ENCODE measurements around the gene LUZP2.

Gene LUZP2

GRCh38 chr11:24636291-24636629, 139.4 kb downstream of the LUZP2 start:
- DNase-seq, result no peak

GRCh38 chr11:24637520-24637919, 140.7 kb downstream of the LUZP2 start:
- DNase-seq, result no peak

- DNase-seq, result no peak
Measured at GRCh38 chr11:24642648-24643047, 145.8 kb downstream of the LUZP2 start.

- DNase-seq, result no peak
Measured at GRCh38 chr11:24645563-24645962, 148.7 kb downstream of the LUZP2 start.

DNA sequence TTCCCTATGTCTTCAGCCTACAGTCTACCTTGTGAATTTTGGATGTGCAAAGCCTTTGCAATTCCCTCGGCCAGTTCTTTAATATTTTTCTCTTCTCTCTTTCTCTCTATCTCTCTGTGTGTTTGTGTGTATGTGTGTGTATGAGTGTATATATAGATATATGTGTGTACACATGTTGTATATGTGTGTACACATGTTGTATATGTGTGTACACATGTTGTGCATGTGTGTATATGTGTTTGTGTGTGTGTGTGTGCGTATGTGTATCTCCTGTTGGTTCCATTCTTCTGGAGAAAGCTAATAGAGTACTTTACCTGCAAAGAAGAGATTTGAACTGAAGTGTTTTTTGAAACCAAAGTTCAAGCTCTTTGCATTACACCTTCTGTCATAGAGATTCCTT, 155.0 kb downstream of the LUZP2 start:
- DNase-seq, result no peak

GRCh38 chr11:24653901-24654300, 157.0 kb downstream of the LUZP2 start:
- no peak for DNase-seq

DNA sequence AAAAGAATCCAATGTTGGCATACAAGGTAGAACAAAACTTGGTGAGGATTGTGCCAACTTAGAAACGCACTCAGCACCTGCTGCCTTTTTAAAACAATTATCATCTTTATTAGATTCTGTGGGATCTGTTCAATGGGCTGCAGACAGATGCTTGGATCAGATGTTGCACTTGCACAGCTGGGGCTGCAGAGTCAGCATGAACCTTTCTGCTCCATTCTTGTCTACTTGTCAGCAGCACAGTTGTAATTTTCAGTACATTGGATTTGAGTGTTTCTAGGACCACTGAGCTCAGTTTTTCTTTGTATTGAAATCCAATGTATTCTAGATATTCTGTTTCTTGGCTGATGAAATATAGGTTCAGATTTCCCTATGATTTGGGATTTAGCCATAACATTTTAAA, 164.5 kb downstream of the LUZP2 start:
- DNase-seq, result no peak

GRCh38 chr11:24664399-24664798, 167.5 kb downstream of the LUZP2 start:
- no peak for DNase-seq

DNA sequence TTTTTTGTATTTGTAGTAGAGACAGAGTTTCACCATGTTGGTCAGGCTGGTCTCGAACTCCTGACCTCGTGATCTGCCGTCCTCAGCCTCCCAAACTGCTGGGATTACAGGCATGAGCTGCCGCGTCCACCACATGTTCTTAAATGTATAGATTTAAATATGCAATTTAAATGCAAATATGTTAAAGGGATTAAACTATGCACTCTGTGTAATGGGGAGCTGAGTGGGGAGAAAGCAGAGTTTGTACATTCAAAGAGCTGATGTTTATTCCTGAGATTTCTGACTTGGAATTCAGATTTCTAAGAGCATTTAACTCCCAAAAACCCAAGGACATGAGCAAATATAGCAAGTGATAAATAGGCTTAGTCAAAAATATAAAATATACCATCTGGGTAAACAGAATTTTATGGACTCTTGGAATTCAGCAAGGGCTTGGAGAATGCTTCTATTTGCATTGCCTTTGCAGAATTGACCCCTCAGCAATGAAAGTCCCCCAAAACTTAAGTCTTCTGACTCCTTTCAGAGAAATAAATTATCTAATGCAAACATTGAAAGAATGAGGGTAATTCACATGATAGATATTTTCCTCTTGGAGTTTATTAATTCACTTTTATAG, 170.6 kb downstream of the LUZP2 start:
- no peak for DNase-seq

DNA sequence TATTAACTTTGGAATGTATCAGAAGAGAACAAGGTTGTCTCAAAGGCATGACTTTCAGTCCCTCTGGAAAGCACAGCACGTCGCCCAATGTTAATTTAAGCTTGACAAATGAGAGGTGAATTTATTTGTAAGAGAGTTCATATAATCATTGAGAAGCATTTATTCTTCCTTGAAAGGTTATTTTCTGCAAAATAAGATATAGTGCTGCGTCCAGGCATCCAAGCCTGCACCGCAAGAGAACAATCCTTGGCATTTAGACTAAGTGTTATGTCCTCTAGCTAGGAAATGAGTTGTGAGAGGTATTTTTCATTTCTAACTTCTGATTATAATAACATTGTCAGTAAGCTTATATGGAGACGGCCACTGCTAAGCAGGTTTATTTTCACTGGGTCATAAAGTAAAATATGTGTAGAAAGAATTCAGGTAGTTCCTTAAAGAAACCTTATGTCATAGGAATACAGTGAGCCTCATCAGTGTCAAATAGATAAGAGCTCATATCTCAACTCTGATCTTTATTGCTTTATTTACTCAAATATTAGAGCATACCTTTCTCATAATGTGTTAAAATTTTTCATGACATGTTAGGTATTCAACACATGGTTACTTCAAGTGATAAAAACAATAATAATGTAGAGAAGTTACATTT, 182.0 kb downstream of the LUZP2 start:
- DNase-seq, result no peak

DNA sequence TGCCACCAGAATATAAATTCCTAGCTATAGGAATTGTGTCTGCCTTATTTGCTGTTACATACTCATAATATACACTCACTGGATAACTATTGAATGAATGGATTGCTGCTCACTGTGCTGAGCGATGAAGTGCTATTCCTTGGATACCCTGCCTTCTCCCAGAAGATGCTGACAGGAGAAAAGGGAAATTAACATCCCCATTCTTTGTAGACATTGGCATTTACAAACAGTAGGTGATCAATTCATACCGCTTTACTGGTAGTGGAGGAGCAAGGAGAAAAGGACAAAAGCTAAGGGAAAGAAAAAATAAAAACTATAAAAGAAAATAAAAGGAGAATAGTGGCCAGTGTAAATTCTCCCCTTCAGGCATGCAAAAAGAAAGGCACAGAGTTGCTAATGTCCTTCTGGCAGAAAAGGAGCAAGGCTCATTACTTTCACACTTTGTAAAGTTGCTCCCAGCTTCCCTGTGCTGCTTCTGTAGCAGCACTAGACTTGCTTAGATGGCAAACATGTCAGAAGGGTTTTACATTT, 183.0 kb downstream of the LUZP2 start:
- DNase-seq, result no peak

DNA sequence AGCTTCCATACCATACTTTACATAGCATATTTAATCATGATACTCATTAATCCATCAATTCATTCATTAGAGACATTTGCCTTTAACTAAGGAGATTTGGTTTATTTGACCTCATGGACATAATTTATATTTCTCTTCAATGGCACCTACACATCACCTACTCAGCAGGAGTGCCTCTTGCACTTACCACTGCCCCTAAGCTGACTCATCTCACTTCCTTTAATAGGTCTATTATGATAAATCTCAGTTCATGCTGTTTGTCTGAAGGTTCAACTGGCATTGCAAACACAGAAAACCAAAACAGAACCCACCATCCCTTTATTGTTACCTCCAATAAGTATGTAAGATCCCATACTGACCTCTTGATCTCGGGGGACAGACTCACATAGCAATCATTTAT, 186.7 kb downstream of the LUZP2 start:
- no peak for DNase-seq

- no peak for DNase-seq
Measured at GRCh38 chr11:24685821-24686220, 189.0 kb downstream of the LUZP2 start.

DNA sequence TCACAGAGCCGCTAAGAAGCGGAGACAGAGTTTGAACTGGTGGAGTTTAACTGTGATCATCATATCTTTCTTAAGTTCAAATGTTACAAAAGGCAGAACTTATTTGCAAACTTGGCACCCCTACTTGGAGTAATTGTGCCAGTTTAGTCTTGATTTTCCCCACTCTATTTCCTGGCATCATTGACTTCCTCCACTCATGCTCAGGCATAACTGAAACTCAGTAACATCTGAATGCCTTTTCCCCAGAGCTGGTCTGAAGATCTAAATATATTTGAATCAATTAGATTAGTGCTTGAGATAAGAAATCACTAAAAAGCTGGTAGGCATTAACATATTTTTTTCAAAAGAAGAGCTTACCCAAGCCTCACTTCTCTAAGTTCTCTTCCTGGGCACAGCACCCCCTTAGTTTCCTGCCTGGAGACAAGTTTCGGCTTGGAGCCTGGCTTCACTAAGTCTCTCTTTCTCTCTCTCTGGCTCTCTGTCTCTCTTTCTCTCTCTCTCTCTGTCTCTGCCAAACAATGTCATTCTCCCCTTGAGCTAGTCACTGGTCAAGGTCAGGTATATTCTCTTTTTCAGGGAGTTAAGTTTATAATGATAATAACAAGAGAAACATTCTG, 190.8 kb downstream of the LUZP2 start:
- DNase-seq, result no peak

DNA sequence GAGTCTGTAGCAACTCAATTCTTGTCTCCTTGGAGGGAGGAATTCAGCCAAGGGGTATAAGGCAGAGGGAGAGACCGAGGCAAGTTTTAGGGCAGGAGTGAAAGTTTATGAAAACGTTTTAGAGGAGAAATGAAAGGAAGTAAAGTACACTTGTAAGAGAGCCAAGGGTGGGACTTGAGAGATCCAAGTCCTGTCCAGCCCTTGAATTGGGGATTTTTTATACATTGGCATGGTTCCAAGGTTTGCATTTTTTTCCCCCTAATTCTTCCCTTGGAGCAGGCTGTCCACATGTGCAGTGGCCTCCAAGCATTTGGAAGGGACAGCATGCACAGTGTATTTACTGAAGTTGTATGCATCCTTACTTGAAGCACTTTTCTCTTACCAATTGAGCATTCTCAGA, 192.1 kb downstream of the LUZP2 start:
- no peak for DNase-seq

DNA sequence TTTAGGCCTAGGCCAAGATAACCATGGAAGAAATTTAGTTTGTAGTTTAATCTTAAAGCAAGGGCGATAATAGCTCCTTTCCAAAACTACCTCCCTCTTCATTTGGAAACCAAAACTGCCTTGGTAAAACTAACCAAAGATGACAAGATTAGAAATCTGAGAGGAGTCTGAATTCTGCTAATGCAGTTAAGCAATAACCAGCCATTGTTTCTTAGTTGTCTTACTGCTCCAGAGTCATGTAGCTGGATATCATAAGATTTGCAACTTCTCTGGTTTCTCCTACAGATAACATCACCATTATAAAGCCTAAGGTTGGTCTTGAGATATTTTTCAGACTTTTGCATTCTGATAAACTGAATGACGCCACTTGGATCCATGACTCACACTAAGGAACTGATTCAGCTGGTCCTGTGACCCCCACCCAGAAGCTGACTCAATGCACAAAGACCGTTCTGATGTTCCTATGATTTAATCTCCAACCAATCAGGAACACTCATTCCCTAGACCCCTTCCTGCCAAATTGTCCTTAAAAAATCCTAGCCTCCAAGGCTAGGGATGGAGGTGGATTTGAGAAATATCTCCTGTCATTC, 200.8 kb downstream of the LUZP2 start:
- DNase-seq, result no peak

DNA sequence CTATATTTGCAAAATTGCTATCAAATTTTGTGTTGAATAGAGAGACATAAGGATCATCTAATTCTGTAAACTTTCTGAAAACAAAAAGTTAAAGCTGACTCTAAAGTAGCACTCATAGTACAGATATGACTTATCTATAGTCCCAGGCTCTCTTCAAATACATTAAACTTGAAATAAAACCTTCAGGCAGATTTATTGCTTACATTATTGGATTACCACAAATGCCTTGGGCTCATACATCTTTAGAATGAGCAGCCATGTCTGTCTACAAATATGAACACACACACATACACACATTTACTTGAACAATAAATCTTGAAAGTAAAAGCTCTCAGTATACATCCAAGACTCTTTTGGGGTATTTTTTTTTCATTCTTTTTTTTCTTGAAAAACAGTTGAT, 207.9 kb downstream of the LUZP2 start:
- DNase-seq, result no peak

- no peak for DNase-seq
Measured at GRCh38 chr11:24705474-24705873, 208.6 kb downstream of the LUZP2 start.

- DNase-seq, result no peak
Measured at GRCh38 chr11:24708616-24709015, 211.8 kb downstream of the LUZP2 start.

DNA sequence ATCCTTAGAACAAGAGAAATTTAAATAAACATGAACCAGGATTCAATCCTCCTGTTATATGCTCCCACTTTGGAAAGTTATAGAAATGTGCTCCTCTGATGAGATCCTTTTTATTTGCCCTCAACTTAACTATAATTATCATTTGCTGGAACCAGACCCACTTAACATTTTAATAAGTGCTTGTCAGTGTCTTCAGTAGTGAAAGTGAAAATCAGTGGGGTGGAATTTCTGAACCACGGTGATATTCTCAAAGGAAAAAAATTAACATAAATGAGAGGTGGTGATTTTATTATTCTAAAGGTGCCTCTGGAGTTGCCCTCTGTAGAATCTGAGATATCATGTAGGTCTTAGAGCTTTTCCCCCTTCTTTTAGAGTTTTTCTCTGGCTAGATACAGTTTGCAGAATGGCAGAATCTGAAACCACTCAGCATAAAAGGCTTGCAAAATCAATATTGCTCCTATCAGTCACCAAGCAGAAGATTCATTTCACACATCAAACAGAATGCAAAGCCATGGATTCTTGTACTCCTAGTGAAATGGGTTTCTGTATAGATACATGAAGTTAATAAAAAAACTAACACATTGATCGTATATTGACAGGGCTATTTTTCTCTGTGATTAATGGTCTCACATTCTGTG, 213.2 kb downstream of the LUZP2 start:
- no peak for DNase-seq

GRCh38 chr11:24714601-24715000, 217.7 kb downstream of the LUZP2 start:
- DNase-seq, result no peak

DNA sequence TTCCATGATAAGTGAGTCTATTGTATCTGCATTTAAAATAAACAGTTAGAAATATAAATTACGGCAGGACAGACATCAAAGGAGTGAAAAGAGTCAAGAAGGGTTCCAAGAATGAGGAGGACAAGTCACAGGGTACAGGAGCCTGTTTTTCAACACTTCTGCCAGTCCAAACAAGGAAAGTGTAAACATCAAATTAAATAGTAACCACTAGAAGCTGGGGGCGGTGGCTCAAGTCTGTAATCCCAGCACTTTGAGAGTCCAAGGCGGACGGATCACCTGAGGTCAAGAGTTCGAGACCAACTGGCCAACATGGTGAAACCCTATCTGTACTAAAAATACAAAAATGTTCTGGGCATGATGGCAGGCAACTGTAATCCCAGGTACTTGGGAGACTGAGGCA, 219.6 kb downstream of the LUZP2 start:
- no peak for DNase-seq

- no peak for DNase-seq
Measured at GRCh38 chr11:24723231-24723630, 226.4 kb downstream of the LUZP2 start.

- DNase-seq, result no peak
Measured at GRCh38 chr11:24731554-24731953, 234.7 kb downstream of the LUZP2 start.
